Astrocyte (in vitro differentiated cells and primary cell): Measurements from ENCODE around the gene TTC23L. TPM values are rescaled to one million over a fixed set of nuclear protein-coding genes. Genes with fewer than 3 reads are reported as not detected.

Experiments used
- DNase-seq: peaks from one replicate; pipeline ENCODE4 v3.0.0-alpha.2; 2010; ENCODE audit warnings: low read depth
- FAIRE-seq: peaks from 2 replicates; lab custom pipeline; 2011; peaks lifted over from hg19 to GRCh38; lab: Jason Lieb, UNC
- H2AFZ ChIP-seq: 2 replicates; pipeline ENCODE4 v1.6.0; 2012; ENCODE audit warnings: low read depth, low read length, inconsistent platforms
- H3K27ac ChIP-seq: 2 replicates; pipeline ENCODE4 v1.5.1; 2011; ENCODE audit warnings: low read depth, low read length, inconsistent platforms
- H3K27me3 ChIP-seq: 2 replicates; pipeline ENCODE4 v1.6.0; 2011; ENCODE audit warnings: low read length, inconsistent platforms; ENCODE audit not compliant: insufficient read depth
- H3K36me3 ChIP-seq: 2 replicates; pipeline ENCODE4 v1.5.1; 2011; ENCODE audit warnings: low read length, inconsistent platforms; ENCODE audit not compliant: insufficient read depth
- H3K4me1 ChIP-seq: 2 replicates; pipeline ENCODE4 v1.5.1; 2011; ENCODE audit warnings: low read length, inconsistent platforms; ENCODE audit not compliant: insufficient read depth
- H3K4me2 ChIP-seq: 2 replicates; pipeline ENCODE4 v1.6.0; 2012; ENCODE audit warnings: low read length, inconsistent platforms
- H3K4me3 ChIP-seq: 2 replicates; pipeline ENCODE4 v1.5.1; 2011; ENCODE audit warnings: low read depth, mild to moderate bottlenecking, low read length, inconsistent platforms; ENCODE audit not compliant: insufficient read depth
- H3K79me2 ChIP-seq: 2 replicates; pipeline ENCODE4 v1.6.0; 2012; ENCODE audit warnings: mild to moderate bottlenecking, low read length, inconsistent platforms; ENCODE audit not compliant: insufficient read depth
- H3K9ac ChIP-seq: 2 replicates; pipeline ENCODE4 v1.6.0; 2012; ENCODE audit warnings: mild to moderate bottlenecking, low read length, inconsistent platforms
- H3K9me3 ChIP-seq: 2 replicates; pipeline ENCODE4 v1.5.1; 2012; ENCODE audit warnings: low read depth, mild to moderate bottlenecking, low read length, inconsistent platforms; ENCODE audit not compliant: insufficient read depth
- H4K20me1 ChIP-seq: 2 replicates; pipeline ENCODE4 v1.6.0; 2012; ENCODE audit warnings: low read length, inconsistent platforms; ENCODE audit not compliant: insufficient read depth
- H3K27ac Mint-ChIP-seq: one replicate; pipeline ENCODE4 v1.8.0; 2021; ENCODE audit warnings: mild to moderate bottlenecking, mixed read lengths; ENCODE audit not compliant: unreplicated experiment
- H3K27me3 Mint-ChIP-seq: one replicate; pipeline ENCODE4 v1.8.0; 2021; ENCODE audit warnings: low read depth, mixed read lengths; ENCODE audit not compliant: unreplicated experiment
- H3K36me3 Mint-ChIP-seq: one replicate; pipeline ENCODE4 v1.8.0; 2021; ENCODE audit warnings: low read depth, mixed read lengths; ENCODE audit not compliant: unreplicated experiment
- H3K4me1 Mint-ChIP-seq: one replicate; pipeline ENCODE4 v1.8.0; 2021; ENCODE audit warnings: low read depth, mixed read lengths; ENCODE audit not compliant: unreplicated experiment
- H3K4me3 Mint-ChIP-seq: one replicate; pipeline ENCODE4 v1.8.0; 2021; ENCODE audit warnings: mild to moderate bottlenecking, moderate library complexity, mixed read lengths; ENCODE audit not compliant: unreplicated experiment
- H3K9me3 Mint-ChIP-seq: one replicate; pipeline ENCODE4 v1.8.0; 2021; ENCODE audit warnings: mild to moderate bottlenecking, mixed read lengths; ENCODE audit not compliant: unreplicated experiment
- EZH2 ChIP-seq: IDR thresholded peaks from 2 replicates; pipeline ENCODE4 v1.6.1; 2012; ENCODE audit warnings: mild to moderate bottlenecking, low read length, inconsistent platforms; ENCODE audit not compliant: insufficient read depth
- total RNA-seq: library from RNA; stranded (reverse); gene quantifications from 2 replicates; pipeline ENCODE4 v1.2.1, GENCODE V29; 2021
- TF ChIP-seq, protein P1 (sequence below): IDR thresholded peaks from 2 replicates; pipeline ENCODE4 v1.5.1; 2011; ENCODE audit warnings: low read depth, mild to moderate bottlenecking, inconsistent platforms, low read length, moderate library complexity; ENCODE audit not compliant: insufficient read depth

TTC23L gene
- total RNA-seq, 1 donor from 2014 or later, result 0.16 TPM

GRCh38 chr5:34915139-34915855 lies 76.3 kb downstream of the TTC23L start, which contains the start of the genes BRIX1 and RAD1:
Gene BRIX1, plus strand, starts transcription at chr5:34915711. Its CDS starts 28 bp downstream, at chr5:34915739.
Gene RAD1, minus strand, starts transcription at chr5:34915504. Its CDS starts 612 bp downstream, at chr5:34914892.
- TF ChIP-seq EZH2, result no peak
- Mint-ChIP-seq H3K9me3 (no peaks in the 10 kb centered on the region), H3K27me3 (no peaks in the 10 kb centered on the region), H3K36me3 (peaks cover 2% of the 10 kb centered on the region), H3K4me1 (peaks cover 15% of the 10 kb centered on the region), H3K27ac (peak within 1 kb of the TSS; percentile 38), H3K4me3 (no peak within 1 kb of the TSS)
- peak within 1 kb of the TSS; percentile 90 for H3K4me2 ChIP-seq
- peak within 1 kb of the TSS; percentile 88 for H3K27ac ChIP-seq
- peak within 1 kb of the TSS; percentile 96 for H3K9ac ChIP-seq
- H3K79me2 ChIP-seq, result peaks cover 80% of the 10 kb centered on the region
- FAIRE-seq (no peak), DNase-seq (peak; percentile 95)
- peak within 1 kb of the TSS; percentile 95 for H2AFZ ChIP-seq
- peaks cover 22% of the 10 kb centered on the region for H3K4me1 ChIP-seq
- H3K27me3 ChIP-seq, result no peaks in the 10 kb centered on the region
- no peaks in the 10 kb centered on the region for H3K9me3 ChIP-seq
- peak within 1 kb of the TSS; percentile 99 for H3K4me3 ChIP-seq
- peaks cover 27% of the 10 kb centered on the region for H3K36me3 ChIP-seq
- H4K20me1 ChIP-seq, result peaks cover 8% of the 10 kb centered on the region

GRCh38 chr5:34915856-34916192 lies 76.9 kb downstream of the TTC23L start:
- no peak overlapping the region for H3K27ac Mint-ChIP-seq
- Histone ChIP-seq H3K27ac (peak overlapping the region; percentile 88), H3K4me2 (peak overlapping the region; percentile 90), H3K79me2 (peaks cover 85% of the 10 kb centered on the region), H2AFZ (peak overlapping the region; percentile 95), H3K27me3 (no peaks in the 10 kb centered on the region), H3K4me1 (peaks cover 22% of the 10 kb centered on the region), H3K9ac (peak overlapping the region; percentile 96), H3K9me3 (no peaks in the 10 kb centered on the region), H3K36me3 (peaks cover 30% of the 10 kb centered on the region), H4K20me1 (peaks cover 8% of the 10 kb centered on the region), H3K4me3 (peak overlapping the region; percentile 99)
- H3K36me3 Mint-ChIP-seq, result peaks cover 2% of the 10 kb centered on the region
- no peak for FAIRE-seq
- no peaks in the 10 kb centered on the region for H3K9me3 Mint-ChIP-seq
- no peaks in the 10 kb centered on the region for H3K27me3 Mint-ChIP-seq
- H3K4me3 Mint-ChIP-seq, result no peak overlapping the region
- H3K4me1 Mint-ChIP-seq, result peaks cover 15% of the 10 kb centered on the region
- TF ChIP-seq EZH2, result no peak
- TF ChIP-seq, protein P1, sequence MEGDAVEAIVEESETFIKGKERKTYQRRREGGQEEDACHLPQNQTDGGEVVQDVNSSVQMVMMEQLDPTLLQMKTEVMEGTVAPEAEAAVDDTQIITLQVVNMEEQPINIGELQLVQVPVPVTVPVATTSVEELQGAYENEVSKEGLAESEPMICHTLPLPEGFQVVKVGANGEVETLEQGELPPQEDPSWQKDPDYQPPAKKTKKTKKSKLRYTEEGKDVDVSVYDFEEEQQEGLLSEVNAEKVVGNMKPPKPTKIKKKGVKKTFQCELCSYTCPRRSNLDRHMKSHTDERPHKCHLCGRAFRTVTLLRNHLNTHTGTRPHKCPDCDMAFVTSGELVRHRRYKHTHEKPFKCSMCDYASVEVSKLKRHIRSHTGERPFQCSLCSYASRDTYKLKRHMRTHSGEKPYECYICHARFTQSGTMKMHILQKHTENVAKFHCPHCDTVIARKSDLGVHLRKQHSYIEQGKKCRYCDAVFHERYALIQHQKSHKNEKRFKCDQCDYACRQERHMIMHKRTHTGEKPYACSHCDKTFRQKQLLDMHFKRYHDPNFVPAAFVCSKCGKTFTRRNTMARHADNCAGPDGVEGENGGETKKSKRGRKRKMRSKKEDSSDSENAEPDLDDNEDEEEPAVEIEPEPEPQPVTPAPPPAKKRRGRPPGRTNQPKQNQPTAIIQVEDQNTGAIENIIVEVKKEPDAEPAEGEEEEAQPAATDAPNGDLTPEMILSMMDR, result no peak
- no peak for DNase-seq

GRCh38 chr5:34916518-34916917 lies 77.6 kb downstream of the TTC23L start:
- Histone ChIP-seq H3K9me3 (no peaks in the 10 kb centered on the region), H3K4me3 (peak overlapping the region; percentile 99), H3K4me1 (peaks cover 22% of the 10 kb centered on the region), H2AFZ (no peak overlapping the region), H4K20me1 (peaks cover 8% of the 10 kb centered on the region), H3K9ac (peak overlapping the region; percentile 96), H3K36me3 (peaks cover 26% of the 10 kb centered on the region), H3K4me2 (peak overlapping the region; percentile 90), H3K27ac (peak overlapping the region; percentile 9), H3K79me2 (peaks cover 89% of the 10 kb centered on the region), H3K27me3 (no peaks in the 10 kb centered on the region)
- H3K27ac Mint-ChIP-seq, result no peak overlapping the region
- H3K4me1 Mint-ChIP-seq, result peaks cover 15% of the 10 kb centered on the region
- FAIRE-seq, result no peak
- TF ChIP-seq, protein P1, result no peak
- TF ChIP-seq EZH2, result no peak
- H3K4me3 Mint-ChIP-seq, result no peak overlapping the region
- DNase-seq, result no peak
- peaks cover 2% of the 10 kb centered on the region for H3K36me3 Mint-ChIP-seq
- no peaks in the 10 kb centered on the region for H3K9me3 Mint-ChIP-seq
- H3K27me3 Mint-ChIP-seq, result no peaks in the 10 kb centered on the region
